ENCODE results near the gene CYP26A1. TPM values are rescaled to one million over a fixed set of nuclear protein-coding genes. Genes with fewer than 3 reads are reported as not detected.
A peak's percentile ranks its signal among the peaks of the same experiment; 100 is the strongest.

The CYP26A1 gene
- total and polyA plus RNA-seq, 4 donors: 0.08 to 1.4 (median 0.29) TPM; not detected in 1

DNA sequence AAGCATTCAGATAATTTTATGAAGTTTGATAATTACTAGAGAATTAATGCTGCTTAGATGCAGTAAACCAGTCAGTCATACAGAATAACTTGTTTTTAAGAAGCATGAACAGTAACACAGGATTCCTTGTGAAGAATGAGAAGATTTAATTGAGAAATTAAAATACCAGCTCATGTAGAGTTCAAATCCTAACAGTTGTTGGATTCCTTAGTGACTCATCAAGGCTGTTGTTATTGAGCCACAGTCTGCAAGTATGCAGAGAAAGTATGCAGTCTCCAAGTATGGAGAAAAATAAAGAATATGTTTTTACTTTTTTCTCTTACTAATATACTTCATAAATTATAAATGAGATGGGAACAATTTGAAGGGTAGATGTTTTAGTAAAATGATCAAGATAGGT is 43.3 kb upstream of the CYP26A1 start (continued):
- TF ChIP-seq, protein P1, sequence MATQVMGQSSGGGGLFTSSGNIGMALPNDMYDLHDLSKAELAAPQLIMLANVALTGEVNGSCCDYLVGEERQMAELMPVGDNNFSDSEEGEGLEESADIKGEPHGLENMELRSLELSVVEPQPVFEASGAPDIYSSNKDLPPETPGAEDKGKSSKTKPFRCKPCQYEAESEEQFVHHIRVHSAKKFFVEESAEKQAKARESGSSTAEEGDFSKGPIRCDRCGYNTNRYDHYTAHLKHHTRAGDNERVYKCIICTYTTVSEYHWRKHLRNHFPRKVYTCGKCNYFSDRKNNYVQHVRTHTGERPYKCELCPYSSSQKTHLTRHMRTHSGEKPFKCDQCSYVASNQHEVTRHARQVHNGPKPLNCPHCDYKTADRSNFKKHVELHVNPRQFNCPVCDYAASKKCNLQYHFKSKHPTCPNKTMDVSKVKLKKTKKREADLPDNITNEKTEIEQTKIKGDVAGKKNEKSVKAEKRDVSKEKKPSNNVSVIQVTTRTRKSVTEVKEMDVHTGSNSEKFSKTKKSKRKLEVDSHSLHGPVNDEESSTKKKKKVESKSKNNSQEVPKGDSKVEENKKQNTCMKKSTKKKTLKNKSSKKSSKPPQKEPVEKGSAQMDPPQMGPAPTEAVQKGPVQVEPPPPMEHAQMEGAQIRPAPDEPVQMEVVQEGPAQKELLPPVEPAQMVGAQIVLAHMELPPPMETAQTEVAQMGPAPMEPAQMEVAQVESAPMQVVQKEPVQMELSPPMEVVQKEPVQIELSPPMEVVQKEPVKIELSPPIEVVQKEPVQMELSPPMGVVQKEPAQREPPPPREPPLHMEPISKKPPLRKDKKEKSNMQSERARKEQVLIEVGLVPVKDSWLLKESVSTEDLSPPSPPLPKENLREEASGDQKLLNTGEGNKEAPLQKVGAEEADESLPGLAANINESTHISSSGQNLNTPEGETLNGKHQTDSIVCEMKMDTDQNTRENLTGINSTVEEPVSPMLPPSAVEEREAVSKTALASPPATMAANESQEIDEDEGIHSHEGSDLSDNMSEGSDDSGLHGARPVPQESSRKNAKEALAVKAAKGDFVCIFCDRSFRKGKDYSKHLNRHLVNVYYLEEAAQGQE (IDR thresholded peaks at IDR 0.05): no peak
- no peak for TF ChIP-seq TAF1 (conservative IDR thresholded peaks at IDR 0.05)
- TF ChIP-seq FOXA2 (IDR thresholded peaks at IDR 0.05): no peak
- TF ChIP-seq YY1 (IDR thresholded peaks at IDR 0.05): no peak
- TF ChIP-seq, protein P2, sequence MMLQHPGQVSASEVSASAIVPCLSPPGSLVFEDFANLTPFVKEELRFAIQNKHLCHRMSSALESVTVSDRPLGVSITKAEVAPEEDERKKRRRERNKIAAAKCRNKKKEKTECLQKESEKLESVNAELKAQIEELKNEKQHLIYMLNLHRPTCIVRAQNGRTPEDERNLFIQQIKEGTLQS (IDR thresholded peaks at IDR 0.05): no peak
- TF ChIP-seq NR2F2 (IDR thresholded peaks at IDR 0.05): no peak
- TF ChIP-seq HNF4G (IDR thresholded peaks at IDR 0.05): no peak
- no peak for TF ChIP-seq RAD21 (IDR thresholded peaks at IDR 0.05)
- TF ChIP-seq RXRA (IDR thresholded peaks at IDR 0.05): no peak

DNA sequence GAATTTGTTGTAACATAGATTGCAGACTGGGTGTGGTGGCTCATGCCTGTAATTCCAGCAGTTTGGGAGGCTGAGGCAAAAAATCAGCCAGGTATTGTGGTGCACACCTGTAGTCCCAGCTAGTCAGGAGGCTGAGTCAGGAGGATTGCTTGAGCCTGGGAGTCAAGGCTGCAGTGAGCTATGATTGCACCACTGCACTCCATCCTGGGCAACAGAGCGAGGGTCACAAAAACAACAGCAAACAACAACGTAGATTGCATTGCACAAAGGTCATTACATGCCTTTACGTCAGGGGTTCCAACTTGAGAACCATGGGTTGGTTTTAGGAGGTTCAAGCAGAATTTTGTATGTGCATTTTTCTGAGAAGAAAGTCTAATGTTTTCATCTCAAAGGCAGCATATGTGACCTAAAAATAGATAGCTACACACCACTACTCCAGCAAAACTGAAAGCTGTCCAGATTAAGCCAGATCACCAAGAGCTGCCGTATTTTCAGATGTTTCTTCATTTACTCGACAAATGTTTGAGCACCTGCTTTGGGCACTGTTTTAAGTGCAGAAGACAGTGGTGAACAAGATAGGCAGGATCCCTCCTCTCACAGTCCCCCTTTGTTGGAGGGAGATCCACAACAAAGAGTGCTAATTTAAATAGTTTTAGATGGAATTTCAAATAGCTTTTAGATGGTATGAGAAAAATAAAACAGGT is 41.4 kb upstream of the CYP26A1 start:
- peak; percentile 11 for TF ChIP-seq SP1 (IDR thresholded peaks at IDR 0.05)
- peak; percentile 61 to 65 for TF ChIP-seq HNF4A (conservative IDR thresholded peaks at IDR 0.05)
- peak in 1 of 2 donors; percentile 40 for TF ChIP-seq RXRA (IDR thresholded peaks at IDR 0.05)
- TF ChIP-seq HNF4G (IDR thresholded peaks at IDR 0.05): no peak
- TF ChIP-seq JUND (IDR thresholded peaks at IDR 0.05): peak in 1 of 2 donors; percentile 7
- no peak for TF ChIP-seq FOXA1 (IDR thresholded peaks at IDR 0.05)
- no peaks in the 10 kb centered on the region for H3K9me3 ChIP-seq (ENCODE audit: control insufficient read depth in 4 of 4, low read length in 3 of 4)
- no peak for DNase-seq (ENCODE audit: low spot score)
- peak overlapping the region in 2 of 3 donors; percentile 1 to 14 for H3K4me3 ChIP-seq (ENCODE audit: low read depth in 1 of 3, low read length in 3 of 3)
- peak overlapping the region in 1 of 2 donors; percentile 2 for H3K9ac ChIP-seq (ENCODE audit: low read depth in 1 of 2, low read length in 2 of 2)
- no peaks in the 10 kb centered on the region for H3K27me3 ChIP-seq (ENCODE audit: control insufficient read depth in 4 of 4, insufficient read depth in 4 of 4, low read length in 3 of 4)
- H3K4me1 ChIP-seq (ENCODE audit: control insufficient read depth in 4 of 4, insufficient read depth in 4 of 4, low read length in 3 of 4): peaks cover 0 to 24% (median 18%) of the 10 kb centered on the region in 4 donors
- 34% methylated on average over 5 of the region's 5 CpGs for WGBS
- H3K27ac ChIP-seq (ENCODE audit: low read depth in 1 of 2, low read length in 2 of 2): peak overlapping the region; percentile 76 to 83
- H3K36me3 ChIP-seq (ENCODE audit: control insufficient read depth in 4 of 4, insufficient read depth in 3 of 4, low read depth in 1 of 4, low read length in 3 of 4): no peaks in the 10 kb centered on the region

DNA sequence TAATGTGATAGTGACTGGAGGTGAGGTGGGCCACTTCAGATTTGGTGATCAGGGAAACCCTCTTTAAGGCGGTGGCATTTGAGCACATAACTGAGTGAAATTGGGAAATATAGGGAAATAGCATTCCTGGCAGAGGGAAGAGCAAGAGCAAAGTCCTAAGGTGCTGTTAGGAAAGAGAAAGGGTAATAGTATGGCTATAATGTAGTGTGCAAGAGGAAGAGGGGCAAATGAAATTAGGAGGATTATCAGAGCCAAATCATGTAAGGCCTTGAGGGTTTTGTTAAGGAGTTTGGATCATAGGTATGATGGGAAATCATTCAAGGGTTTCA is 40.9 kb upstream of the CYP26A1 start:
- no peak overlapping the region for H3K4me3 ChIP-seq (ENCODE audit: low read depth in 1 of 3, low read length in 3 of 3)
- no peak for DNase-seq (ENCODE audit: low spot score)
- H3K4me1 ChIP-seq (ENCODE audit: control insufficient read depth in 4 of 4, insufficient read depth in 4 of 4, low read length in 3 of 4): peaks cover 0 to 24% (median 18%) of the 10 kb centered on the region in 4 donors
- H3K9ac ChIP-seq (ENCODE audit: low read depth in 1 of 2, low read length in 2 of 2): peak overlapping the region in 1 of 2 donors; percentile 2
- no peaks in the 10 kb centered on the region for H3K27me3 ChIP-seq (ENCODE audit: control insufficient read depth in 4 of 4, insufficient read depth in 4 of 4, low read length in 3 of 4)
- 37% methylated on average over 1 of the region's 1 CpG for WGBS
- H3K9me3 ChIP-seq (ENCODE audit: control insufficient read depth in 4 of 4, low read length in 3 of 4): no peaks in the 10 kb centered on the region
- H3K36me3 ChIP-seq (ENCODE audit: control insufficient read depth in 4 of 4, insufficient read depth in 3 of 4, low read depth in 1 of 4, low read length in 3 of 4): no peaks in the 10 kb centered on the region
- peak overlapping the region; percentile 76 to 83 for H3K27ac ChIP-seq (ENCODE audit: low read depth in 1 of 2, low read length in 2 of 2)
- TF ChIP-seq HNF4G (IDR thresholded peaks at IDR 0.05) (peak; percentile 95), RXRA (IDR thresholded peaks at IDR 0.05) (peak; percentile 76 to 82), EGR1 (IDR thresholded peaks at IDR 0.05; ENCODE audit: low read depth in 2 of 2) (no peak), RAD21 (IDR thresholded peaks at IDR 0.05) (no peak), FOXA1 (IDR thresholded peaks at IDR 0.05) (peak; percentile 7), JUND (IDR thresholded peaks at IDR 0.05) (peak in 1 of 2 donors; percentile 60), HNF4A (conservative IDR thresholded peaks at IDR 0.05) (peak; percentile 95 to 96), YY1 (IDR thresholded peaks at IDR 0.05) (no peak), TAF1 (conservative IDR thresholded peaks at IDR 0.05) (no peak), NR2F2 (IDR thresholded peaks at IDR 0.05) (no peak), GABPA (IDR thresholded peaks at IDR 0.05 in 1 of 2, conservative IDR thresholded peaks at IDR 0.05 in 1 of 2) (no peak), FOXA2 (IDR thresholded peaks at IDR 0.05) (no peak), SP1 (IDR thresholded peaks at IDR 0.05) (peak; percentile 90)
- TF ChIP-seq, protein P3, sequence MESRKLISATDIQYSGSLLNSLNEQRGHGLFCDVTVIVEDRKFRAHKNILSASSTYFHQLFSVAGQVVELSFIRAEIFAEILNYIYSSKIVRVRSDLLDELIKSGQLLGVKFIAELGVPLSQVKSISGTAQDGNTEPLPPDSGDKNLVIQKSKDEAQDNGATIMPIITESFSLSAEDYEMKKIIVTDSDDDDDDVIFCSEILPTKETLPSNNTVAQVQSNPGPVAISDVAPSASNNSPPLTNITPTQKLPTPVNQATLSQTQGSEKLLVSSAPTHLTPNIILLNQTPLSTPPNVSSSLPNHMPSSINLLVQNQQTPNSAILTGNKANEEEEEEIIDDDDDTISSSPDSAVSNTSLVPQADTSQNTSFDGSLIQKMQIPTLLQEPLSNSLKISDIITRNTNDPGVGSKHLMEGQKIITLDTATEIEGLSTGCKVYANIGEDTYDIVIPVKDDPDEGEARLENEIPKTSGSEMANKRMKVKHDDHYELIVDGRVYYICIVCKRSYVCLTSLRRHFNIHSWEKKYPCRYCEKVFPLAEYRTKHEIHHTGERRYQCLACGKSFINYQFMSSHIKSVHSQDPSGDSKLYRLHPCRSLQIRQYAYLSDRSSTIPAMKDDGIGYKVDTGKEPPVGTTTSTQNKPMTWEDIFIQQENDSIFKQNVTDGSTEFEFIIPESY (IDR thresholded peaks at IDR 0.05): peak; percentile 56
- TF ChIP-seq, protein P1 (IDR thresholded peaks at IDR 0.05): peak; percentile 40
- TF ChIP-seq, protein P4, sequence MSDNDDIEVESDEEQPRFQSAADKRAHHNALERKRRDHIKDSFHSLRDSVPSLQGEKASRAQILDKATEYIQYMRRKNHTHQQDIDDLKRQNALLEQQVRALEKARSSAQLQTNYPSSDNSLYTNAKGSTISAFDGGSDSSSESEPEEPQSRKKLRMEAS (IDR thresholded peaks at IDR 0.05): peak; percentile 78
- TF ChIP-seq, protein P2 (IDR thresholded peaks at IDR 0.05): no peak

Data from liver (tissue), 9 donors.